ENCODE measurements around the gene MRGPRX4.

Gene MRGPRX4

DNA sequence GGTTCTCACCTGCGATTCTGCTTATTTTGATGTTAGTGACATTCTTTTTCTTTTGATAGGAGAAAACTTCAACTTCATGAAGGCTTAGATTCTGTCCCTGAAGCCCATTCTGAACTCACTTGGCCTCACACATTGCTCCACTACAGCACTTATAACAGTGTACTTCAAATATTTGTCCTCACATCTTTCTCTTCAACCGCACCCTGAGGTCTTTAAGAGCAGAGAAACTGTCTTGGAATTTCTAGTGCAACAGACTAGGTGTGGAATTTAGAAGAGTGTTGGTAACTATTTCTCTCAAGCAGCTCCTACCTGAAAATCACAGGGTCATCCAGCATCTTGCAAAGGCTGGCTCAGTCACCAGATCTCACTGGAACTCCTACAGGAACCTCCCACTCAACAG, 32.5 kb upstream of the MRGPRX4 start:
- H3K27me3 ChIP-seq (ENCODE audit: insufficient read depth, low read depth) = no peaks in the 10 kb centered on the region
- no peak overlapping the region for H3K4me3 ChIP-seq (IDR thresholded peaks at IDR 0.05; ENCODE audit: insufficient read depth, low read depth, low read length)
- TF ChIP-seq, protein P1, sequence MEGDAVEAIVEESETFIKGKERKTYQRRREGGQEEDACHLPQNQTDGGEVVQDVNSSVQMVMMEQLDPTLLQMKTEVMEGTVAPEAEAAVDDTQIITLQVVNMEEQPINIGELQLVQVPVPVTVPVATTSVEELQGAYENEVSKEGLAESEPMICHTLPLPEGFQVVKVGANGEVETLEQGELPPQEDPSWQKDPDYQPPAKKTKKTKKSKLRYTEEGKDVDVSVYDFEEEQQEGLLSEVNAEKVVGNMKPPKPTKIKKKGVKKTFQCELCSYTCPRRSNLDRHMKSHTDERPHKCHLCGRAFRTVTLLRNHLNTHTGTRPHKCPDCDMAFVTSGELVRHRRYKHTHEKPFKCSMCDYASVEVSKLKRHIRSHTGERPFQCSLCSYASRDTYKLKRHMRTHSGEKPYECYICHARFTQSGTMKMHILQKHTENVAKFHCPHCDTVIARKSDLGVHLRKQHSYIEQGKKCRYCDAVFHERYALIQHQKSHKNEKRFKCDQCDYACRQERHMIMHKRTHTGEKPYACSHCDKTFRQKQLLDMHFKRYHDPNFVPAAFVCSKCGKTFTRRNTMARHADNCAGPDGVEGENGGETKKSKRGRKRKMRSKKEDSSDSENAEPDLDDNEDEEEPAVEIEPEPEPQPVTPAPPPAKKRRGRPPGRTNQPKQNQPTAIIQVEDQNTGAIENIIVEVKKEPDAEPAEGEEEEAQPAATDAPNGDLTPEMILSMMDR (conservative IDR thresholded peaks at IDR 0.05; ENCODE audit: low read depth, low read length) = no peak

DNA sequence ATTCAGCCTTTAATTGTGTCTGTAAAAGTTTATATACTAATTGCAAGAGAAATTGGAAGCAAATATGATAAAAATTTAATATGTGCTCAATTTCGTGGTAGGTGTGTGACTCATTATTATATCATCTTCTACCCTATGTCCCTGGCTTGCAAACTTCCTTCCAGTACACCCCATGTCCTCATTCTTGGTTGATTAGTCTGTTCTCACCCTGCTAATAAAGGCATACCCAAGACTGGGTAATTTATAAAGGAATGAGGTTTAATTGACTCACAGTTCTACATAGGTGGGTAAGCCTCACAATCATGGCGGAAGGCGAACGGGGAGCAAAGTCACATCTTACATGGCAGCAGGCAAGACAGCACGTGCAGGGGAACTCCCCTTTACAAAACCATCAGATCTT, 28.4 kb upstream of the MRGPRX4 start:
- Histone ChIP-seq H3K79me2 (ENCODE audit: insufficient read depth, low read depth) (no peaks in the 10 kb centered on the region), H3K4me1 (ENCODE audit: low read depth, poor library complexity, severe bottlenecking) (no peaks in the 10 kb centered on the region), H3K4me3 (IDR thresholded peaks at IDR 0.05; ENCODE audit: insufficient read depth, low read depth, low read length) (no peak overlapping the region), H3K4me2 (no peak overlapping the region), H3K36me3 (ENCODE audit: insufficient read depth) (no peaks in the 10 kb centered on the region), H2AFZ (ENCODE audit: low read depth) (no peak overlapping the region), H3K27ac (no peak overlapping the region), H4K20me1 (ENCODE audit: insufficient read depth) (no peaks in the 10 kb centered on the region), H3K27me3 (ENCODE audit: insufficient read depth, low read depth) (no peaks in the 10 kb centered on the region), H3K9ac (no peak overlapping the region)
- TF ChIP-seq, protein P1 (conservative IDR thresholded peaks at IDR 0.05; ENCODE audit: low read depth, low read length) = no peak

More for the DNA sequence above, 32.5 kb upstream of the MRGPRX4 start:
- no peak overlapping the region for H3K9ac ChIP-seq
- H3K36me3 ChIP-seq (ENCODE audit: insufficient read depth) = no peaks in the 10 kb centered on the region
- H2AFZ ChIP-seq (ENCODE audit: low read depth) = no peak overlapping the region
- H4K20me1 ChIP-seq (ENCODE audit: insufficient read depth) = no peaks in the 10 kb centered on the region
- H3K27ac ChIP-seq = no peak overlapping the region
- no peaks in the 10 kb centered on the region for H3K4me1 ChIP-seq (ENCODE audit: low read depth, poor library complexity, severe bottlenecking)
- no peaks in the 10 kb centered on the region for H3K79me2 ChIP-seq (ENCODE audit: insufficient read depth, low read depth)
- H3K4me2 ChIP-seq = no peak overlapping the region

DNA sequence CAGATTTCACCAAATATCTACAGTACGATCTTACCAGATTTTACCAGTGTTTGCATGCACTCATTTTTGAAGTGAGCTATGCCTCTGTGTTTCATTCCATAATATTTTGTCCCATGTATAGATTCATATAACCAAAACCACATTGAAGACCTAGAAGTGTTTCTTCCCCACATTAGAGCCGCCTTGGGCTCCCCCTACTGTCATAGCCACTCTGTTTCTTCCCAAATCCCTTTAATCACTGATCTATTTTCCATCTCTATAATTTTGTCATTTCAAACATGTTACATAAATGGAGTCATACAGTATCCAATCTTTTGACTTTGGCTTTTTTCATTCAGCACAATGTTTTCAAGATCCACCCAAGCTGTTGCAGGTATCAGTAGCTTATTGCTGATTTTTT, 27.6 kb upstream of the MRGPRX4 start:
- Histone ChIP-seq H3K9ac (no peak overlapping the region), H2AFZ (ENCODE audit: low read depth) (no peak overlapping the region), H3K4me3 (IDR thresholded peaks at IDR 0.05; ENCODE audit: insufficient read depth, low read depth, low read length) (no peak overlapping the region), H3K79me2 (ENCODE audit: insufficient read depth, low read depth) (no peaks in the 10 kb centered on the region), H3K27me3 (ENCODE audit: insufficient read depth, low read depth) (no peaks in the 10 kb centered on the region), H3K36me3 (ENCODE audit: insufficient read depth) (no peaks in the 10 kb centered on the region), H3K4me2 (no peak overlapping the region), H4K20me1 (ENCODE audit: insufficient read depth) (no peaks in the 10 kb centered on the region), H3K27ac (no peak overlapping the region), H3K4me1 (ENCODE audit: low read depth, poor library complexity, severe bottlenecking) (no peaks in the 10 kb centered on the region)
- TF ChIP-seq, protein P1 (conservative IDR thresholded peaks at IDR 0.05; ENCODE audit: low read depth, low read length) = 0 out of 2 replicates have a peak, but pooled peaks have one; percentile 17

DNA sequence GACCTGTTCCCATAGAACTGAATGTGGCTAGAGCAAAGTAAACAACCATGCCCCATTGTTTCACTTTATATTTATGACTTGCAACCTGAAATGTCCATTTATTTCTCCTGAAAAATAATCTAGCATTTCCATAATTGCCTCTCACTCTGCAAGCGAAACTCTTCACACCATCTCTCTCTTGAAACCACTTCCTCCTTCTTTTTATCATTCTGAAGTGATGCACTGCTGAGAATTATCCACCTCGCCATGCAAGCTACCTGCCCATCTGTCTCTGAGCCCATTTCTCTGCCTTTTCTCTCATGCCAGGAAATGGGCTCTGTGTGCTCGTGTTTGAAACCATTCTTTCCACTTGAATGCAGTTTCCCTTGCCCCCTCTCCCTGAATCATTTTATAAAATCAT, 26.8 kb upstream of the MRGPRX4 start:
- Histone ChIP-seq H3K4me2 (no peak overlapping the region), H3K27me3 (ENCODE audit: insufficient read depth, low read depth) (no peaks in the 10 kb centered on the region)
- TF ChIP-seq, protein P1 (conservative IDR thresholded peaks at IDR 0.05; ENCODE audit: low read depth, low read length) = no peak

More for the DNA sequence above, 26.8 kb upstream of the MRGPRX4 start:
- Histone ChIP-seq H3K79me2 (ENCODE audit: insufficient read depth, low read depth) (no peaks in the 10 kb centered on the region), H4K20me1 (ENCODE audit: insufficient read depth) (no peaks in the 10 kb centered on the region), H3K9ac (no peak overlapping the region), H3K36me3 (ENCODE audit: insufficient read depth) (no peaks in the 10 kb centered on the region), H3K4me1 (ENCODE audit: low read depth, poor library complexity, severe bottlenecking) (no peaks in the 10 kb centered on the region), H3K4me3 (IDR thresholded peaks at IDR 0.05; ENCODE audit: insufficient read depth, low read depth, low read length) (no peak overlapping the region), H2AFZ (ENCODE audit: low read depth) (no peak overlapping the region), H3K27ac (no peak overlapping the region)

Data from KMS-11 (cell line).